GM19395 (cell line): ENCODE results near the gene MED12.
"Not testable (repeated sequence)": the region's sequence is repeated elsewhere in the genome, so short reads cannot be mapped to it uniquely, and the experiment has no call there.

Experiments used
- ATAC-seq: cut with Tn5 transposase; IDR thresholded peaks from one replicate; pipeline ENCODE4 v1.9.1; 2021; ENCODE audit warnings: mild to moderate bottlenecking, moderate library complexity; ENCODE audit not compliant: unreplicated experiment

The MED12 gene

GRCh38 chrX:71159335-71159734, 40.9 kb downstream of the MED12 start:
- no peak for ATAC-seq

DNA sequence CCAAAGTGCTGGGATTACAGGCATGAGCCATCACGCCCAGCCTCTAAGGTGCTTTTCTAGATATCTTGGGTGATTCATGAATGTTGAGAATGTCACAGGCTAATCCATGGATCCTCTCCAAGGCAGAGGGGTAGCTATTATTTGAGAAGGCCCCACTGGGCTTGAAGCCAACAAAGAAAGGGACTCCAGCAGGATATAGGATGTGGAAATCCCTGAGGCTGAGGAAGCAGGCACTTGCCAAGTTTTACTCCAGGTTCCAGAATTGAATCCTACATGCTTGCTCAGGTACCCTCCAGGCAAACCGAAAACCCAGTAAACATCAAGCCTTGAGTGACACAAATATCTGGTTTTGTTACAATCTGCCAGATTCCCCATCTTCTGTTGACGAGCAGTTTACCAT, 42.1 kb downstream of the MED12 start:
- ATAC-seq = no peak

DNA sequence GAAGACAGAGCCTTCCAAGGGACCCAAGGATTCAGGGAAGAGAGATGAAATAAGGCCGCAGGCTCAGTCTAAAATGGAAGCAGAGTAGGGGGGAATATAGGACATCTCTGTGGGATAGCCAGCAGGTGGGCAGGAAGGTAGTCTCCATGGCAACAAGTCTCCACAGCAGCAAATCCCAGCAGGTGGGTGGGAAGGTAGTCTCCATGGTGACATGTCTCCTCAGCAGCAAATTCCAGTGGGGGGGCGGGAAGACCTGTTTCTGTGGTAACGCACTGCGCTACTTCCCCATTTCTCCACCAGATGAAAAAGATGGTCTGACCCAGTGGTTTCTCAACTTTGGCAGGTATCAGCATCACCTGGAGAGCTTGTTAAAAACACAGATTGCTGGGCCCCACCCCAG, 44.6 kb downstream of the MED12 start:
- ATAC-seq = no peak

- no peak for ATAC-seq
Observed at GRCh38 chrX:71164071-71164470, 45.7 kb downstream of the MED12 start.

- ATAC-seq = no peak
Observed at GRCh38 chrX:71166461-71166860, 48.1 kb downstream of the MED12 start.

DNA sequence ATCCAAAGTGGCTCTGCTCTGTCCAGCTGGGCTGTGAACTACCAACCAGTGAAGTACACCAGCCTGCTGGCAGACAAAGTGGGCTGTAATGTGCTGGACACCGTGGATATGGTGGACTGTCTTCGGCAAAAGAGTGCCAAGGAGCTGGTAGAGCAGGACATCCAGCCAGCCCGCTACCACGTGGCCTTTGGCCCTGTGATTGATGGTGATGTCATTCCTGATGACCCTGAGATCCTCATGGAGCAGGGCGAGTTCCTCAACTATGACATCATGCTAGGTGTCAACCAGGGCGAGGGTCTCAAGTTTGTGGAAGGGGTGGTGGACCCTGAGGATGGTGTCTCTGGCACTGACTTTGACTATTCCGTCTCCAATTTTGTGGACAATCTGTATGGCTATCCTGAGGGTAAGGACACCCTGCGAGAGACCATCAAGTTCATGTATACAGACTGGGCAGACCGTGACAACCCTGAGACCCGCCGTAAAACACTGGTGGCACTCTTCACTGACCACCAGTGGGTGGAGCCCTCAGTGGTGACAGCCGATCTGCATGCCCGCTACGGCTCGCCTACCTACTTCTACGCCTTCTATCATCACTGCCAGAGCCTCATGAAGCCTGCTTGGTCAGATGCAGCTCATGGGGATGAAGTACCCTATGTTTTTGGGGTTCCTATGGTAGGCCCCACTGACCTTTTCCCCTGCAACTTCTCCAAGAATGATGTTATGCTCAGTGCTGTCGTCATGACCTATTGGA, 48.8 kb downstream of the MED12 start:
- ATAC-seq = no peak

DNA sequence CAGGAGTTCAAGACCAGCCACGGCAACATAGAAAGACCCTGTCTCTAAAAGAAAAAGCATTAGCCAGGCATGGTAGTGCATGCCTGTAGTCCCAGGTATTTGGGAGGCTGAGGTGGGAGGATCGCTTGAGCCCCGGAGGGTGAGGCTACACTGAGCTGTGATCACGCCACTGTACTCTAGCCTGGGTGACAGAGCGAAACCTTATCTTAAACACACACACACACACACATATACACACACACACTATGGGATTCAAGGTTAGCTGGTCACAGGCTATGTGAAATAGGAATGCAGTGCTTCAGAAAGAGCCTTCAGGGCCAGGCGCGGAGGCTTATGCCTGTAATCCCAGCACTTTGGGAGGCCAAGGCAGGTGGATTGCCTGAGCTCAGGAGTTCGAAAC, 49.7 kb downstream of the MED12 start:
- ATAC-seq = no peak

- no peak for ATAC-seq
Observed at GRCh38 chrX:71169586-71169985, 51.2 kb downstream of the MED12 start.

DNA sequence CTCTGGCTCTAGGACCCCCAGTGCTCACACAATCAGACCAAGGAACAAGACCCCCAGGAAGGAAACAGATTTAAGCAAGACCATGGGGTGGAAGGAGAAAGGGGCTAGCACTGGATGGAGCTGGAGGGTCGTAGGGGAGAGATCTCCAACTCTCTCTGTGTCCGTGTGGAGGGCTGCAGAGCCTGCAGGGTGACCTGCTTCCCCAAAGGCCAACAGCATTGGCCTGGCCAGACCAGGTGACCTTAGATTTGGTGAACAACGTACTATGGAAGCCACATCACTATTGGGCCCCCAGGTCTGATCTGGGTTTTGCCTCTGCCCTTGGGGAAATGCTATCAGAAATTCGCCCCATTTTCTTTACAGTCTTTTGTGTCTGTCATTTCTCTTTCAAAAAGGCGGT, 52.3 kb downstream of the MED12 start:
- ATAC-seq = no peak

- ATAC-seq = no peak
Observed at GRCh38 chrX:71171110-71171801, 52.9 kb downstream of the MED12 start.

DNA sequence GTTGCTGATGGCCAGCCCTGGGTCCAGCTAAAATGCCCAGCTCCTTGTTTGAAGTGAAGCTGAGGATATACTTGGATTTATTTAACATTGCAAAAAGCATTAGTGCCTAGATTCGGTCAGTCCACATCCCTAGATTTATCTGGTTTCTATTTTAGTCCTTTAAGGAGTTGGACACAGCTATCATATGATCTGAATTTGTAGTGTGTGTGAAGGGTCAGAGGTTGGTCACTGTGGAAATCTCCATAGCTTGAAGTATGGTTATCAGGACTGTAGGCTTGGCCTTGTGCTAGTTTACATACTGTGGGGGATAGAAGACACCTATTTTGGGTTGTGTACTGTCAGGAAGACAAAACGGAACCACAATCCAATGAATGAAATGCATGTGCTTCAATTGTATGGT, 55.0 kb downstream of the MED12 start:
- ATAC-seq = no peak

DNA sequence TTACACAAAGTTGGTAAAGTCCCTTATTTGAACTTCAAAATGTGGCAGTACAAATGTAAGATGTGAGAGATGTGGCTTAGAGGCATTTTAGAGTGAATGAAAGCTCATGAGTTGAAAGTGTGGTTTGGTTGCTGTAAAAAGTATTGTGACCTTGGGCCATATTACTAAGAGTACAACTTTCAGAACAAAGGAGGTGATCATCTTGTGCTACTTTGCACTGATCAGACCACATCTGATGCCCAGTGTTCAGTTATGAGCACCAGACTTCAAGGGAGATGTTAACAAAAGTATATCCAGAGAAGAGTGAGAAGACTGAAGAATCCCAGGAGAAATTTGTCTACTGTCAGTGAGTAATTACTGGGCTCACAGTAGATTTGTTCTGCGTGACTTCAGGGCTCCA, 56.4 kb downstream of the MED12 start:
- ATAC-seq = no peak

- no peak for ATAC-seq
Observed at GRCh38 chrX:71175531-71175930, 57.1 kb downstream of the MED12 start.

DNA sequence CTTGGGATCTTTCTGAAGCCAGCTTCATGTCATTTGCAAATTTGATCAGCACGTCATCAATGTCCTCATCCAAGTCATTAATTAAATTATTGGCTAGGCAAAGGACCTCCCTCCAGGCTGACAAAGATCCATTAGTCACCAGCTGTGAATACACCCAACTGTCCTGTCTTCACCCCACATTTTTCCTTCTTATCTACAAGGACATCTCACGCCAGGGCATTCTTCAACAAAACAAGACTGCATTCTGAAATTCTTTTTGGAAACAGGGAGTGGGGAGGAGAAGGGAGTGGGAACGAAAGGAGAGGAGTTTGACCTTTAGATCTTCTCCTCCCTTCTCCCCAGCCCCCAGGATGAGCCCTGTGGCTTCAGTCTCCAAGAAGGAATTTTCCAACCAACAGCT, 58.9 kb downstream of the MED12 start:
- no peak for ATAC-seq

- no peak for ATAC-seq
Observed at GRCh38 chrX:71178908-71179307, 60.5 kb downstream of the MED12 start.

GRCh38 chrX:71180579-71181265, 62.3 kb downstream of the MED12 start:
- ATAC-seq = not testable (repeated sequence)

GRCh38 chrX:71181558-71181909, 63.1 kb downstream of the MED12 start:
- ATAC-seq = peak; percentile 54

- peak; percentile 85 for ATAC-seq
Observed at GRCh38 chrX:71181910-71182799, 63.8 kb downstream of the MED12 start.

- no peak for ATAC-seq
Observed at GRCh38 chrX:71182871-71183270, 64.5 kb downstream of the MED12 start.

DNA sequence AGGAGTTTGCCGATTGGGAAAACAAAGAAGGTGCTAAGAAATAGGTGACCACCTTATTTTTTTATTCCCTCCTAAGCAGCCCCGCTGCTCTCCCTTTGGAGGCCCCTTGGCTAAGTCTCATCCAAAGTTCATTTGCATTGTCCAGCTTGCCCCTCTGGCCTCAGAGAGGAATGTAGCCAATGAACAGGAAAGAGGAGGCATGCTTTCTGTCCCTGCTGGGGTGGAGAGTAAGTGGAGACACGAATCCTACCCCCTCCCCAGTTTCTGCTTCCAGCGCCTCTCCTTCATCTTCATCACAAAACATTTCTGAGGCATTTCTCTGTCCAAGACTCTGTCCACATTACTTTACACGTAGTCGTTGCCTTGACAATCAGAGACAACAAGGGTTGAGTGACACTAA, 64.9 kb downstream of the MED12 start:
- ATAC-seq = no peak

- no peak for ATAC-seq
Observed at GRCh38 chrX:71184092-71184491, 65.7 kb downstream of the MED12 start.
